ENCODE measurements around the gene SRD5A3. TPM values are rescaled to one million over a fixed set of nuclear protein-coding genes. Genes with fewer than 3 reads are reported as not detected.
"Not testable (repeated sequence)": the region's sequence is repeated elsewhere in the genome, so short reads cannot be mapped to it uniquely, and the experiment has no call there.

Gene SRD5A3
- total RNA-seq, 1 donor from 2014 or later = 12.1 TPM

- TF ChIP-seq CTCF (IDR thresholded peaks at IDR 0.05; ENCODE audit: unreplicated experiment) = no peak
- Mint-ChIP-seq H3K9me3 (ENCODE audit: low read depth) (peaks cover 10% of the 10 kb centered on the region), H3K27me3 (no peaks in the 10 kb centered on the region), H3K4me1 (ENCODE audit: low read depth) (no peaks in the 10 kb centered on the region), H3K4me3 (ENCODE audit: low read depth) (no peak overlapping the region), H3K36me3 (ENCODE audit: insufficient read depth) (peaks cover 17% of the 10 kb centered on the region), H3K27ac (no peak overlapping the region)
- no peak for DNase-seq (ENCODE audit: low spot score, unreplicated experiment)
Measured at GRCh38 chr4:55352726-55353125, 6.7 kb downstream of the SRD5A3 start.

- DNase-seq (ENCODE audit: low spot score, unreplicated experiment); H3K27me3 Mint-ChIP-seq: not testable (repeated sequence)
Measured at GRCh38 chr4:55353228-55353747, 7.2 kb downstream of the SRD5A3 start.

GRCh38 chr4:55354648-55355047 is 8.6 kb downstream of the SRD5A3 start:
- DNase-seq (ENCODE audit: low spot score, unreplicated experiment) = no peak
- Mint-ChIP-seq H3K27ac (no peak overlapping the region), H3K27me3 (no peaks in the 10 kb centered on the region), H3K4me3 (ENCODE audit: low read depth) (no peak overlapping the region), H3K36me3 (ENCODE audit: insufficient read depth) (peaks cover 17% of the 10 kb centered on the region), H3K9me3 (ENCODE audit: low read depth) (peaks cover 10% of the 10 kb centered on the region), H3K4me1 (ENCODE audit: low read depth) (no peaks in the 10 kb centered on the region)
- TF ChIP-seq CTCF (IDR thresholded peaks at IDR 0.05; ENCODE audit: unreplicated experiment) = no peak

More at GRCh38 chr4:55353228-55353747, 7.2 kb downstream of the SRD5A3 start:
- H3K36me3 Mint-ChIP-seq (ENCODE audit: insufficient read depth) = peaks cover 17% of the 10 kb centered on the region
- not testable (repeated sequence) for H3K9me3 Mint-ChIP-seq (ENCODE audit: low read depth); H3K4me1 Mint-ChIP-seq (ENCODE audit: low read depth); H3K4me3 Mint-ChIP-seq (ENCODE audit: low read depth); H3K27ac Mint-ChIP-seq

- H3K36me3 Mint-ChIP-seq (ENCODE audit: insufficient read depth) = peaks cover 17% of the 10 kb centered on the region
- no peaks in the 10 kb centered on the region for H3K27me3 Mint-ChIP-seq
- DNase-seq (ENCODE audit: low spot score, unreplicated experiment) = no peak
- no peak overlapping the region for H3K27ac Mint-ChIP-seq
- H3K9me3 Mint-ChIP-seq (ENCODE audit: low read depth) = peaks cover 10% of the 10 kb centered on the region
- no peaks in the 10 kb centered on the region for H3K4me1 Mint-ChIP-seq (ENCODE audit: low read depth)
- no peak for TF ChIP-seq CTCF (IDR thresholded peaks at IDR 0.05; ENCODE audit: unreplicated experiment)
- no peak overlapping the region for H3K4me3 Mint-ChIP-seq (ENCODE audit: low read depth)
Measured at GRCh38 chr4:55355555-55355954, 9.5 kb downstream of the SRD5A3 start.

GRCh38 chr4:55356991-55357461 is 11.0 kb downstream of the SRD5A3 start:
- peaks cover 15% of the 10 kb centered on the region for H3K36me3 Mint-ChIP-seq (ENCODE audit: insufficient read depth)
- H3K9me3 Mint-ChIP-seq (ENCODE audit: low read depth) = peaks cover 10% of the 10 kb centered on the region
- no peak overlapping the region for H3K27ac Mint-ChIP-seq
- TF ChIP-seq CTCF (IDR thresholded peaks at IDR 0.05; ENCODE audit: unreplicated experiment) = no peak
- DNase-seq (ENCODE audit: low spot score, unreplicated experiment) = no peak
- no peaks in the 10 kb centered on the region for H3K4me1 Mint-ChIP-seq (ENCODE audit: low read depth)
- H3K4me3 Mint-ChIP-seq (ENCODE audit: low read depth) = no peak overlapping the region
- H3K27me3 Mint-ChIP-seq = no peaks in the 10 kb centered on the region

- Mint-ChIP-seq H3K4me3 (ENCODE audit: low read depth) (no peak overlapping the region), H3K9me3 (ENCODE audit: low read depth) (peaks cover 4% of the 10 kb centered on the region), H3K27ac (no peak overlapping the region), H3K4me1 (ENCODE audit: low read depth) (no peaks in the 10 kb centered on the region), H3K36me3 (ENCODE audit: insufficient read depth) (peaks cover 8% of the 10 kb centered on the region), H3K27me3 (no peaks in the 10 kb centered on the region)
- no peak for DNase-seq (ENCODE audit: low spot score, unreplicated experiment)
- no peak for TF ChIP-seq CTCF (IDR thresholded peaks at IDR 0.05; ENCODE audit: unreplicated experiment)
Measured at GRCh38 chr4:55358246-55358645, 12.2 kb downstream of the SRD5A3 start.
